ENCODE results near the gene IRF3.

- TF ChIP-seq CTCF (IDR thresholded peaks at IDR 0.05): no peak
- TF ChIP-seq EZH2 (IDR thresholded peaks at IDR 0.05; ENCODE audit: borderline replicate concordance, insufficient read depth, low read depth, low read length, poor library complexity, severe bottlenecking): no peak
Measured at GRCh38 chr19:49682274-49682673, 16.6 kb upstream of the IRF3 start.
